WERI-Rb-1 (cell line): ENCODE results near the gene PSMD6.
A peak's percentile ranks its signal among the peaks of the same experiment; 100 is the strongest.

ENCODE experiments used
- DNase-seq: peaks from one replicate; pipeline ENCODE4 v3.0.0-alpha.2; 2020
- H3K27ac ChIP-seq: fragments of 250-450 bp; sonication (Bioruptor Pico); 2 replicates; pipeline ENCODE4 v1.5.1; 2020; ENCODE audit warnings: mild to moderate bottlenecking, moderate library complexity
- H3K27me3 ChIP-seq: fragments of 250-450 bp; sonication (Bioruptor Pico); 2 replicates; pipeline ENCODE4 v1.5.1; 2021; ENCODE audit warnings: mild to moderate bottlenecking, low read depth, moderate library complexity; ENCODE audit not compliant: insufficient read depth, severe bottlenecking
- H3K36me3 ChIP-seq: fragments of 250-450 bp; sonication (Bioruptor Pico); 2 replicates; pipeline ENCODE4 v1.5.1; 2020; ENCODE audit warnings: mild to moderate bottlenecking, moderate library complexity
- H3K4me3 ChIP-seq: 2 replicates; pipeline ENCODE4 v1.5.1; 2011; ENCODE audit warnings: low read depth, mild to moderate bottlenecking, control low read depth, low read length
- H3K9me3 ChIP-seq: fragments of 250-450 bp; sonication (Bioruptor Pico); 2 replicates; pipeline ENCODE4 v1.5.1; 2021; ENCODE audit warnings: mild to moderate bottlenecking, moderate library complexity; ENCODE audit not compliant: severe bottlenecking
- TF ChIP-seq, protein P1 (sequence below): IDR thresholded peaks from 2 replicates; pipeline ENCODE4 v1.5.1; 2011; ENCODE audit warnings: low read depth, mild to moderate bottlenecking, control low read depth, inconsistent platforms, low read length

PSMD6 gene

DNA sequence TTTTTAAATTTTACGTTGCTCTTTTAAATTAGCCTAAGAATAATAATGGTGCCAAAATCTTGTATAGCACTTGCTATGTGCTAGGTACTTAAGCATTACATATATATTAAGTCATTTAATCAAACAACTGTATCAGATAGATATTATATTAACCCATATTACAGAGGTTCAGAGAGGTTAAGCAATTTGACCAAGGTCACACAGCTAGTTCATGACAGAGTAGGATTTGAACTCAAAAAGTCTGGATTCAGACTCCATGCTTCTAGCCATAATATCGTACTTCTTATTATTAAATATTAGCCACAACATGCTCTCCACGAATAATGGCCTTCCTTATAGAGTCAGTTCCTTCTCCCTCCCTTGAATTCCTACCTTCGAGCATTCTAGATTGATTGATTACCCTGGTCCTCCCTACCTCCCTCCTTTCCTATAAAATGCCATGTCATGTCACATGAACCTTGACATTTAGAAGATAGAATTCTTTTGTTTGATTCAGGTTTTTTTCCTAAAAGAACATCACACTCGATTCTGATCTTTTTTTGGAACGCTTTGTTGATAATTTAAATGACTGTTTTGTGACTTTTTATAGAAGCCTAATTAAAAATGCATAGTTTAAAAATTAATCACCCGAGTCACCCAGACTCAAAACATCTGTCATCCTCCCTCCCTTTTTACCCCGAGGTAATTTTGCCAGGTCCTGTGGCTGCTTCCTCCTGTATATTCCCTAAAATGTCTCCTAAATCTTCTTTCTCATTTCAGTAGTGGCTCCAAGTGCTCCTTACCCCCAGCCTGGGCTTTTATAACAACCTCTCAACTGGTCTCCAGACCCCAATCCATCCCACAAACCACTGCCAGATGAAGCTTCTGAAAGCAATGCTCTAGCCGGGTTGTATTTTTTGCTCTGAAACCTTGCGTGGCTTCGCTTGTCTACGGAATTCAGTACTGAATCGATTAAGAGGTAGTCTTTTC is 8.5 kb upstream of the PSMD6 start:
- no peaks in the 10 kb centered on the region for H3K27me3 ChIP-seq
- TF ChIP-seq, protein P1, sequence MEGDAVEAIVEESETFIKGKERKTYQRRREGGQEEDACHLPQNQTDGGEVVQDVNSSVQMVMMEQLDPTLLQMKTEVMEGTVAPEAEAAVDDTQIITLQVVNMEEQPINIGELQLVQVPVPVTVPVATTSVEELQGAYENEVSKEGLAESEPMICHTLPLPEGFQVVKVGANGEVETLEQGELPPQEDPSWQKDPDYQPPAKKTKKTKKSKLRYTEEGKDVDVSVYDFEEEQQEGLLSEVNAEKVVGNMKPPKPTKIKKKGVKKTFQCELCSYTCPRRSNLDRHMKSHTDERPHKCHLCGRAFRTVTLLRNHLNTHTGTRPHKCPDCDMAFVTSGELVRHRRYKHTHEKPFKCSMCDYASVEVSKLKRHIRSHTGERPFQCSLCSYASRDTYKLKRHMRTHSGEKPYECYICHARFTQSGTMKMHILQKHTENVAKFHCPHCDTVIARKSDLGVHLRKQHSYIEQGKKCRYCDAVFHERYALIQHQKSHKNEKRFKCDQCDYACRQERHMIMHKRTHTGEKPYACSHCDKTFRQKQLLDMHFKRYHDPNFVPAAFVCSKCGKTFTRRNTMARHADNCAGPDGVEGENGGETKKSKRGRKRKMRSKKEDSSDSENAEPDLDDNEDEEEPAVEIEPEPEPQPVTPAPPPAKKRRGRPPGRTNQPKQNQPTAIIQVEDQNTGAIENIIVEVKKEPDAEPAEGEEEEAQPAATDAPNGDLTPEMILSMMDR = no peak
- 0 out of 2 replicates have a peak overlapping the region, but pooled peaks have one; percentile 18 for H3K27ac ChIP-seq
- H3K36me3 ChIP-seq = no peaks in the 10 kb centered on the region
- no peak for DNase-seq
- H3K4me3 ChIP-seq = no peak overlapping the region
- peaks cover 13% of the 10 kb centered on the region for H3K9me3 ChIP-seq

DNA sequence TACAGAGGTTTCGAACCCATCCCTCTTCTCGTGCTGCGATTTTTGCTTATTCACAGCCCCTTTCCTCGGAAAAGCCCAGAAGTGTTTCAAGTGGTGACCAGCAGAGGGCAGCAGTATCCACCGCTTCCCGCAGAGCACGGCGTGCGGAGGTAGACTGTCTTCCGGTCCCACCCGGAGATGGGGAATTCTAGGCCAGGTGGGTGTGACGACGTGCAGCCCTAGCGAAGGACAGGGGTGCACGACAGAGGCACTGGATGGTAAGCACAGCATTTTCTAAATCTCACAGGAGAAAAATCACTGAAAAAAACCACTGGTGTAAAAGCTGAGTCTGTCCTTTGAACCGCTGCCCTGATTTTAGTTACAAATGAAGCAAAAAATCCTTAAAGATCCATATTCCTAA is 7.4 kb upstream of the PSMD6 start:
- peak; percentile 90 for DNase-seq
- H3K36me3 ChIP-seq = no peaks in the 10 kb centered on the region
- H3K9me3 ChIP-seq = peaks cover 13% of the 10 kb centered on the region
- H3K27ac ChIP-seq = peak overlapping the region; percentile 64
- no peaks in the 10 kb centered on the region for H3K27me3 ChIP-seq
- no peak overlapping the region for H3K4me3 ChIP-seq
- TF ChIP-seq, protein P1 = peak; percentile 84

DNA sequence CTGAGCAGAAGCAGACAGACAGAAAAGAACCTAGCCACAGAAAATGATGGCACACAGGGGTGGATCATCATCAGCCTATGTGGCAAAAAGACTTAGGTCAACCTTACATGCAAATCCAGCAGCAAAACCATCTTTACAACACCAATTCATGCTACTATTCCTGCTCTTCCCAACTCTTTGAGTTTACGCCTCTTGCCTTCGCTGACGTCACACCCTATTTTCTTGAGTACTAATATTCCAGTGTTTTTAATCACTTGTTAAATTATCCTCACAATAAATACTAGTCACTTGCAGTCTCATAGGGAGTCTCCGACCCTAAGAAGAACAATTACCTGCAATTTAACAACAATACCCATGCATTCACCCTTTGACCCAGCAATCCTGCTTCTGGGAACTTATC is 6.0 kb upstream of the PSMD6 start:
- H3K9me3 ChIP-seq = peaks cover 9% of the 10 kb centered on the region
- TF ChIP-seq, protein P1 = no peak
- no peaks in the 10 kb centered on the region for H3K36me3 ChIP-seq
- H3K27me3 ChIP-seq = no peaks in the 10 kb centered on the region
- H3K27ac ChIP-seq = no peak overlapping the region
- no peak overlapping the region for H3K4me3 ChIP-seq
- DNase-seq = no peak

DNA sequence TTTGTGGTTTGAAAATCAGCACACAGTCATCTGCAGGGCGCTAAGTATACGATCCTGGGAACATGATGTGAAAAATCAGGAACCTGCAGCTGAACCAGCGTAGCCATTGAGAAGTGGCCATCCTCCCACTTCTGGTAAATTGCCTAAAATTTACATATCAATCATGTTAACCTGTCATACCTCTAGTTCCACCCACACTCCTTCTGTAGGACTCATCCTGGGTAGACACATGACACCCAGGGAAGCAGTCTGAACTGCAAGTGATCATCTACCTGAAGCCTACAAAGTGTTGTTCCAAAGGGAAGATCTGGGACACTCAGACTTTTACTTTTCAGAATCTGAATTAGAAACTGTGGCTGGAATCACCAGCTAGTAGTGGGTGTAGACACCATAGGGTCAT is 5.5 kb upstream of the PSMD6 start:
- Histone ChIP-seq H3K9me3 (peaks cover 4% of the 10 kb centered on the region), H3K36me3 (no peaks in the 10 kb centered on the region), H3K27ac (no peak overlapping the region), H3K27me3 (no peaks in the 10 kb centered on the region), H3K4me3 (no peak overlapping the region)
- TF ChIP-seq, protein P1 = no peak
- DNase-seq = no peak

DNA sequence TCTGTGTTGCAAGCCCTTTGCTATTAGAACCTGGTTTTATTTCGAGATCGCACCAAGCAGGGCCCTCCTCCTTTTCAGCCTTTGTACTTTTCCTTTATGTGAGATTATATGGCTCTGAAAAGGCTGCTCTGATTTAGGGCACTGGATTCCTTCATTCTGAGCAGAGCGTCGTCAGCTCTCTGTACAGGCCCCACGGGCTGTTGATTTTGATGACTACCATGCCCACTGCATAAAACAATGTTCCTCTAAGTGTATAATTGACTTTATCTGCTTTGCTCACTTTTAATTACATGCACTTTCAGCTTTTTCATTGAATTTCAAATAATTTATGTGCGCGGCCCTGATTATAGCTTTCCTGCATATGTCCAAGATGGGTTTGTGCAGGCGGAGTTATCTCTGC is 4.4 kb upstream of the PSMD6 start:
- DNase-seq = no peak
- Histone ChIP-seq H3K9me3 (no peaks in the 10 kb centered on the region), H3K27ac (no peak overlapping the region), H3K27me3 (no peaks in the 10 kb centered on the region), H3K4me3 (no peak overlapping the region), H3K36me3 (no peaks in the 10 kb centered on the region; the same call in 1 of the 2 replicates)
- TF ChIP-seq, protein P1 = no peak
